HepG2 (cell line): ENCODE results near the gene MXRA8. TPM values are rescaled to one million over a fixed set of nuclear protein-coding genes. Genes with fewer than 3 reads are reported as not detected.

ENCODE experiments used
- ATAC-seq: fragments of 200-7000 bp; cut with Tn5 transposase; 3 replicates; pipeline ENCODE4 v1.9.1; 2020; ENCODE audit warnings: mild to moderate bottlenecking, moderate library complexity
- BruUV-seq: library from RNA; stranded (reverse); fragments of 400-500 nt; replicated peaks from 2 replicates; lab custom pipeline; 2021; lab: Mats Ljungman, UMichigan
- CTCF ChIA-PET: fragments of 300-600 bp; formaldehyde crosslinking; extraction: SDS; loops from one replicate; lab custom pipeline; 2021; ENCODE audit warnings: low total read pairs, inconsistent platforms, low intra/inter-chr PET ratio; lab: Yijun Ruan, JAX
- POLR2A ChIA-PET: fragments of 350-600 bp; sonication (Branson Sonifier 250); formaldehyde crosslinking; loops from one replicate; lab custom pipeline; 2020; ENCODE audit warnings: antibody characterized with exemption, inconsistent platforms; lab: Yijun Ruan, JAX
- DNase-seq: peaks from one replicate; pipeline ENCODE4 v3.0.0-alpha.2; 2015; ENCODE audit warnings: low spot score
- FAIRE-seq: peaks from 3 replicates; lab custom pipeline; 2011; peaks lifted over from hg19 to GRCh38; lab: Jason Lieb, UNC
- H2AFZ ChIP-seq: one replicate; pipeline ENCODE4 v1.6.1; 2011; ENCODE audit warnings: low read length, inconsistent platforms
- H3K27ac ChIP-seq: fragments of 300-600 bp; 3 replicates; pipeline ENCODE4 v1.8.0; 2011; ENCODE audit warnings: mixed run types, mild to moderate bottlenecking, mixed read lengths, low read length, inconsistent platforms; ENCODE audit not compliant: insufficient read depth; ENCODE audit errors: extremely low read length
- H3K27me3 ChIP-seq, 2 experiments: fragments of 200-600 bp in 1 of 2; 2 replicates in 1 of 2; 3 replicates in 1 of 2; pipeline versions ENCODE4 v1.6.0 to v1.8.0; 2011; ENCODE audit warnings: low read length in 2 of 2, mild to moderate bottlenecking in 2 of 2, moderate library complexity in 2 of 2, inconsistent platforms in 1 of 2; ENCODE audit not compliant: insufficient read depth in 2 of 2, control insufficient read depth in 1 of 2
- H3K36me3 ChIP-seq, 2 experiments: fragments of 200-600 bp in 1 of 2; replicated peaks in 1 of 2; 2 replicates in 1 of 2; 3 replicates in 1 of 2; pipeline versions ENCODE4 v1.5.1 to v1.8.0; 2011; ENCODE audit warnings: low read length in 2 of 2, inconsistent platforms in 1 of 2; ENCODE audit not compliant: insufficient read depth in 2 of 2, control insufficient read depth in 1 of 2
- H3K4me1 ChIP-seq: 2 replicates; pipeline ENCODE4 v1.5.1; 2012; ENCODE audit warnings: low read length, inconsistent platforms; ENCODE audit not compliant: insufficient read depth
- H3K4me2 ChIP-seq: 2 replicates; pipeline ENCODE4 v1.6.0; 2011; ENCODE audit warnings: low read depth, low read length, inconsistent platforms
- H3K4me3 ChIP-seq, 3 experiments: fragments of 200-600 bp in 1 of 3; sonication (generic), shearing (Covaris generic) in 1 of 3; replicated peaks in 1 of 3; 2 replicates each; pipeline ENCODE4 v1.5.1; 2011 to 2016; ENCODE audit warnings: low read length in 3 of 3, inconsistent platforms in 2 of 3, low read depth in 2 of 3, mild to moderate bottlenecking in 2 of 3, control low read depth in 1 of 3, mixed read lengths in 1 of 3; ENCODE audit not compliant: insufficient read depth in 1 of 3
- H3K79me2 ChIP-seq: one replicate; pipeline ENCODE4 v1.6.1; 2011; ENCODE audit warnings: low read length, inconsistent platforms; ENCODE audit not compliant: insufficient read depth
- H3K9ac ChIP-seq: 2 replicates; pipeline ENCODE4 v1.6.0; 2011; ENCODE audit warnings: mild to moderate bottlenecking, low read depth, low read length, inconsistent platforms; ENCODE audit not compliant: insufficient read depth
- H3K9me3 ChIP-seq: 2 replicates; pipeline ENCODE4 v1.5.1; 2012; ENCODE audit warnings: mild to moderate bottlenecking, low read length
- H4K20me1 ChIP-seq: 2 replicates; pipeline ENCODE4 v1.6.0; 2011; ENCODE audit warnings: inconsistent platforms, mild to moderate bottlenecking, low read length, moderate library complexity; ENCODE audit not compliant: insufficient read depth
- FOXP1 ChIP-seq, 2 experiments: fragments of 450-650 bp in 1 of 2; IDR thresholded peaks; 2 replicates each; pipeline ENCODE4 v1.6.1; 2017 to 2018; ENCODE audit warnings: antibody characterized with exemption in 1 of 2
- KDM5B ChIP-seq: sonication (generic); formaldehyde crosslinking; IDR thresholded peaks from 2 replicates; pipeline ENCODE4 v1.4.0; 2020; ENCODE audit warnings: missing genetic modification reagents, mild to moderate bottlenecking, borderline replicate concordance
- RBFOX2 ChIP-seq: fragments of 200-400 bp; formaldehyde crosslinking; IDR thresholded peaks from 2 replicates; pipeline ENCODE4 v1.6.1; 2017; ENCODE audit warnings: low read depth, mild to moderate bottlenecking, low read length
- RBM22 ChIP-seq: fragments of 200-400 bp; formaldehyde crosslinking; optimal IDR thresholded peaks from 2 replicates; pipeline ENCODE3; 2017; ENCODE audit warnings: mild to moderate bottlenecking, low read length, moderate library complexity
- WGBS: methylation state at CpG from one replicate; pipeline ENCODE4 v1.1.6; 2017; ENCODE audit warnings: low lambda C conversion rate; 5-methylcytosine and 5-hydroxymethylcytosine counted together
- in situ Hi-C: cut with HindIII; loops from 2 replicates; pipeline ENCODE4 v1.10.0; 2017; ENCODE audit warnings: low pct_unique_long_range_greater_than_20kb; ENCODE audit not compliant: extremely low pct_ligation_motif_present
- intact Hi-C: fragments of 100-400 bp; cut with micrococcal nuclease; formaldehyde crosslinking; loops from one replicate; pipeline ENCODE4 v1.10.0; 2022; ENCODE audit not compliant: unreplicated experiment
- polyA plus RNA-seq, 8 experiments: library from polyadenylated mRNA; depleted of rRNA in 3 of 8; stranded (reverse) in 7 of 8; unstranded in 1 of 8; fragments of >200 nt; fragmentation: Illumina TruSeq in 4 of 8; extraction: Trizol in 4 of 8; gene quantifications; 2 replicates each; pipeline versions ENCODE4 v1.2.1 to v1.2.3, GENCODE V29; 2011 to 2016; ENCODE audit warnings: low read depth in 4 of 8, missing spikeins in 1 of 8, mixed read lengths in 1 of 8; ENCODE audit not compliant: insufficient read depth in 1 of 8
- total RNA-seq, 5 experiments: library from RNA; depleted of rRNA; stranded (reverse); fragments of >200 nt; fragmentation: Illumina TruSeq; extraction: Trizol; gene quantifications; 2 replicates each; pipeline ENCODE4 v1.2.3, GENCODE V29; 2016; ENCODE audit warnings: low read depth in 1 of 5

The MXRA8 gene
- total and polyA plus RNA-seq, 2 of the 13 experiments (the other 11 are each of a cell fraction or from before 2014, with no cell fraction given): 19.8 to 44.8 TPM

- Histone ChIP-seq H3K36me3 (peaks cover 13 to 26% of the 10 kb centered on the region in 2 experiments), H3K4me1 (peaks cover 37% of the 10 kb centered on the region), H2AFZ (no peak overlapping the region), H3K79me2 (peaks cover 32% of the 10 kb centered on the region), H4K20me1 (peaks cover 22% of the 10 kb centered on the region; the same call in 1 of the 2 replicates), H3K4me2 (no peak overlapping the region), H3K27ac (no peak overlapping the region), H3K27me3 (no peaks in the 10 kb centered on the region), H3K4me3 (no peak overlapping the region), H3K9me3 (no peaks in the 10 kb centered on the region), H3K9ac (no peak overlapping the region)
- CTCF ChIA-PET: no interaction called here
- POLR2A ChIA-PET: no interaction called here
- TF ChIP-seq RBFOX2 (peak; percentile 60; the same call in 1 of the 2 replicates), KDM5B (CRISPR knock-in tag) (no peak)
- intact Hi-C loops (no loop called here), in situ Hi-C loops (no loop called here)
- ATAC-seq (no peak), DNase-seq (no peak), FAIRE-seq (no peak)
- 100% methylated on average over 13 of the region's 28 CpGs for WGBS
- BruUV-seq: no TSS peak
These were observed 16.2 kb downstream of the MXRA8 start for GRCh38 chr1:1342061-1342562.

- no TSS peak for BruUV-seq
- H3K4me2 ChIP-seq: no peak overlapping the region
- peaks cover 13 to 26% of the 10 kb centered on the region in 2 experiments for H3K36me3 ChIP-seq
- no peaks in the 10 kb centered on the region for H3K9me3 ChIP-seq
- no peak for TF ChIP-seq FOXP1 (IDR thresholded peaks at IDR 0.05)
- TF ChIP-seq FOXP1 (CRISPR knock-in tag; IDR thresholded peaks at IDR 0.05): no peak
- TF ChIP-seq RBM22: peak; percentile 23
- in situ Hi-C loops (no loop called here), intact Hi-C loops (no loop called here)
- H3K27me3 ChIP-seq: no peaks in the 10 kb centered on the region
- FAIRE-seq: no peak
- peaks cover 32% of the 10 kb centered on the region for H3K4me1 ChIP-seq
- ChIA-PET CTCF (no interaction called here), POLR2A (no interaction called here)
- no peak overlapping the region for H3K4me3 ChIP-seq
- H3K79me2 ChIP-seq: peaks cover 27% of the 10 kb centered on the region
- 100% methylated on average over 6 of the region's 17 CpGs for WGBS
- H3K27ac ChIP-seq: no peak overlapping the region
- no peak for DNase-seq
- no peak for ATAC-seq
- no peak overlapping the region for H2AFZ ChIP-seq
- peaks cover 18% of the 10 kb centered on the region; the same call in 1 of the 2 replicates for H4K20me1 ChIP-seq
- H3K9ac ChIP-seq: no peak overlapping the region
These were observed 16.8 kb downstream of the MXRA8 start for GRCh38 chr1:1341549-1342021.
